ENCODE measurements around the gene GPR65.

Gene GPR65

GRCh38 chr14:88005978-88006851 lies 1.3 kb downstream of the GPR65 start:
- Histone ChIP-seq H3K4me3 (ENCODE audit: low read length) (no peak overlapping the region), H3K4me2 (ENCODE audit: low read length) (no peak overlapping the region), H3K4me1 (ENCODE audit: control insufficient read depth, insufficient read depth, low read length) (no peaks in the 10 kb centered on the region), H3K36me3 (ENCODE audit: insufficient read depth, low read length) (no peaks in the 10 kb centered on the region), H3K27me3 (ENCODE audit: control insufficient read depth, insufficient read depth, low read length) (no peaks in the 10 kb centered on the region), H3K9ac (ENCODE audit: low read depth, low read length) (no peak overlapping the region), H3K9me3 (replicated peaks; ENCODE audit: low read length) (no peaks in the 10 kb centered on the region)

- no peak overlapping the region for H3K4me2 ChIP-seq (ENCODE audit: low read length)
- no peak overlapping the region for H3K9ac ChIP-seq (ENCODE audit: low read depth, low read length)
- H3K27me3 ChIP-seq (ENCODE audit: control insufficient read depth, insufficient read depth, low read length), result no peaks in the 10 kb centered on the region
- no peak overlapping the region for H3K4me3 ChIP-seq (ENCODE audit: low read length)
- peaks cover 7% of the 10 kb centered on the region for H3K4me1 ChIP-seq (ENCODE audit: control insufficient read depth, insufficient read depth, low read length)
- H3K9me3 ChIP-seq (replicated peaks; ENCODE audit: low read length), result no peaks in the 10 kb centered on the region
- H3K36me3 ChIP-seq (ENCODE audit: insufficient read depth, low read length), result no peaks in the 10 kb centered on the region
These were observed 2.7 kb downstream of the GPR65 start for GRCh38 chr14:88007608-88008007.

GRCh38 chr14:88008039-88008742 lies 3.3 kb downstream of the GPR65 start:
- Histone ChIP-seq H3K9me3 (replicated peaks; ENCODE audit: low read length) (no peaks in the 10 kb centered on the region), H3K36me3 (ENCODE audit: insufficient read depth, low read length) (no peaks in the 10 kb centered on the region), H3K4me2 (ENCODE audit: low read length) (no peak overlapping the region), H3K27me3 (ENCODE audit: control insufficient read depth, insufficient read depth, low read length) (no peaks in the 10 kb centered on the region), H3K9ac (ENCODE audit: low read depth, low read length) (no peak overlapping the region), H3K4me3 (ENCODE audit: low read length) (no peak overlapping the region), H3K4me1 (ENCODE audit: control insufficient read depth, insufficient read depth, low read length) (peaks cover 7% of the 10 kb centered on the region)

GRCh38 chr14:88009486-88009885 lies 4.6 kb downstream of the GPR65 start:
- Histone ChIP-seq H3K4me3 (ENCODE audit: low read length) (no peak overlapping the region), H3K4me1 (ENCODE audit: control insufficient read depth, insufficient read depth, low read length) (peaks cover 7% of the 10 kb centered on the region), H3K9ac (ENCODE audit: low read depth, low read length) (no peak overlapping the region)

GRCh38 chr14:88010331-88010730 lies 5.4 kb downstream of the GPR65 start:
- H3K9me3 ChIP-seq (replicated peaks; ENCODE audit: low read length), result no peaks in the 10 kb centered on the region
- H3K36me3 ChIP-seq (ENCODE audit: insufficient read depth, low read length), result no peaks in the 10 kb centered on the region
- H3K4me1 ChIP-seq (ENCODE audit: control insufficient read depth, insufficient read depth, low read length), result peaks cover 7% of the 10 kb centered on the region
- no peak overlapping the region for H3K4me2 ChIP-seq (ENCODE audit: low read length)
- no peaks in the 10 kb centered on the region for H3K27me3 ChIP-seq (ENCODE audit: control insufficient read depth, insufficient read depth, low read length)
- no peak overlapping the region for H3K4me3 ChIP-seq (ENCODE audit: low read length)
- H3K9ac ChIP-seq (ENCODE audit: low read depth, low read length), result no peak overlapping the region

More at GRCh38 chr14:88009486-88009885, 4.6 kb downstream of the GPR65 start:
- no peaks in the 10 kb centered on the region for H3K36me3 ChIP-seq (ENCODE audit: insufficient read depth, low read length)
- no peaks in the 10 kb centered on the region for H3K9me3 ChIP-seq (replicated peaks; ENCODE audit: low read length)
- no peak overlapping the region for H3K4me2 ChIP-seq (ENCODE audit: low read length)
- H3K27me3 ChIP-seq (ENCODE audit: control insufficient read depth, insufficient read depth, low read length), result no peaks in the 10 kb centered on the region

GRCh38 chr14:88012495-88012894 lies 7.6 kb downstream of the GPR65 start:
- no peak overlapping the region for H3K9ac ChIP-seq (ENCODE audit: low read depth, low read length)
- no peak overlapping the region for H3K4me2 ChIP-seq (ENCODE audit: low read length)
- H3K9me3 ChIP-seq (replicated peaks; ENCODE audit: low read length), result no peaks in the 10 kb centered on the region
- peaks cover 7% of the 10 kb centered on the region for H3K4me1 ChIP-seq (ENCODE audit: control insufficient read depth, insufficient read depth, low read length)
- H3K36me3 ChIP-seq (ENCODE audit: insufficient read depth, low read length), result no peaks in the 10 kb centered on the region
- peaks cover 3% of the 10 kb centered on the region for H3K27me3 ChIP-seq (ENCODE audit: control insufficient read depth, insufficient read depth, low read length)
- H3K4me3 ChIP-seq (ENCODE audit: low read length), result no peak overlapping the region

- H3K9ac ChIP-seq (ENCODE audit: low read depth, low read length), result no peak overlapping the region
- peaks cover 7% of the 10 kb centered on the region for H3K4me1 ChIP-seq (ENCODE audit: control insufficient read depth, insufficient read depth, low read length)
- H3K36me3 ChIP-seq (ENCODE audit: insufficient read depth, low read length), result no peaks in the 10 kb centered on the region
These were observed 8.9 kb downstream of the GPR65 start for GRCh38 chr14:88013750-88014349.

GRCh38 chr14:88016768-88017167 lies 11.8 kb downstream of the GPR65 start:
- H3K4me1 ChIP-seq (ENCODE audit: control insufficient read depth, insufficient read depth, low read length), result peaks cover 2% of the 10 kb centered on the region
- H3K36me3 ChIP-seq (ENCODE audit: insufficient read depth, low read length), result no peaks in the 10 kb centered on the region
- H3K9ac ChIP-seq (ENCODE audit: low read depth, low read length), result no peak overlapping the region
- H3K4me2 ChIP-seq (ENCODE audit: low read length), result no peak overlapping the region
- no peaks in the 10 kb centered on the region for H3K9me3 ChIP-seq (replicated peaks; ENCODE audit: low read length)
- no peak overlapping the region for H3K4me3 ChIP-seq (ENCODE audit: low read length)
- peaks cover 3% of the 10 kb centered on the region for H3K27me3 ChIP-seq (ENCODE audit: control insufficient read depth, insufficient read depth, low read length)

More at GRCh38 chr14:88013750-88014349, 8.9 kb downstream of the GPR65 start:
- H3K4me3 ChIP-seq (ENCODE audit: low read length), result no peak overlapping the region
- H3K9me3 ChIP-seq (replicated peaks; ENCODE audit: low read length), result no peaks in the 10 kb centered on the region
- peaks cover 3% of the 10 kb centered on the region for H3K27me3 ChIP-seq (ENCODE audit: control insufficient read depth, insufficient read depth, low read length)
- peak overlapping the region; percentile 55 for H3K4me2 ChIP-seq (ENCODE audit: low read length)

- H3K4me2 ChIP-seq (ENCODE audit: low read length), result no peak overlapping the region
These were observed 12.6 kb downstream of the GPR65 start for GRCh38 chr14:88017535-88017934.

GRCh38 chr14:88023658-88024187 lies 18.8 kb downstream of the GPR65 start:
- Histone ChIP-seq H3K9me3 (replicated peaks; ENCODE audit: low read length) (no peaks in the 10 kb centered on the region), H3K4me2 (ENCODE audit: low read length) (no peak overlapping the region), H3K36me3 (ENCODE audit: insufficient read depth, low read length) (no peaks in the 10 kb centered on the region), H3K4me3 (ENCODE audit: low read length) (no peak overlapping the region), H3K27me3 (ENCODE audit: control insufficient read depth, insufficient read depth, low read length) (no peaks in the 10 kb centered on the region), H3K9ac (ENCODE audit: low read depth, low read length) (no peak overlapping the region), H3K4me1 (ENCODE audit: control insufficient read depth, insufficient read depth, low read length) (no peaks in the 10 kb centered on the region)

More at GRCh38 chr14:88017535-88017934, 12.6 kb downstream of the GPR65 start:
- no peaks in the 10 kb centered on the region for H3K4me1 ChIP-seq (ENCODE audit: control insufficient read depth, insufficient read depth, low read length)
- H3K9ac ChIP-seq (ENCODE audit: low read depth, low read length), result no peak overlapping the region
- no peaks in the 10 kb centered on the region for H3K36me3 ChIP-seq (ENCODE audit: insufficient read depth, low read length)
- H3K4me3 ChIP-seq (ENCODE audit: low read length), result no peak overlapping the region
- peaks cover 3% of the 10 kb centered on the region for H3K27me3 ChIP-seq (ENCODE audit: control insufficient read depth, insufficient read depth, low read length)
- no peaks in the 10 kb centered on the region for H3K9me3 ChIP-seq (replicated peaks; ENCODE audit: low read length)

All from skeletal muscle satellite cell (primary cell).